Spleen (tissue), 11 donors: ENCODE results near the gene MCTP1. TPM values are rescaled to one million over a fixed set of nuclear protein-coding genes. Genes with fewer than 3 reads are reported as not detected.

Experiments used
- DNase-seq: peaks from one replicate; pipeline ENCODE4 v3.0.0-alpha.2; 2020
- H3K27ac ChIP-seq, 8 donors: fragments of 200-600 bp; sonication (generic) in 7 of 8; 1 replicate in 4 of 8; 2 replicates in 4 of 8; pipeline versions ENCODE4 v1.5.0 to v1.8.0; 2016 to 2021; ENCODE audit warnings: inconsistent platforms in 4 of 8, mild to moderate bottlenecking in 4 of 8, moderate library complexity in 1 of 8
- H3K27me3 ChIP-seq, 7 donors: fragments of 200-600 bp; sonication (generic) in 6 of 7; replicated peaks in 1 of 7; 1 replicate in 4 of 7; 2 replicates in 3 of 7; pipeline versions ENCODE4 v1.5.0 to v1.8.0; 2016 to 2021; ENCODE audit warnings: inconsistent platforms in 3 of 7, mild to moderate bottlenecking in 1 of 7
- H3K36me3 ChIP-seq, 6 donors: fragments of 200-600 bp; sonication (generic) in 5 of 6; 1 replicate in 4 of 6; 2 replicates in 2 of 6; pipeline versions ENCODE4 v1.5.0 to v1.8.0; 2016 to 2021; ENCODE audit warnings: inconsistent platforms in 2 of 6
- H3K4me1 ChIP-seq, 6 donors: fragments of 200-600 bp; sonication (generic) in 5 of 6; 1 replicate in 3 of 6; 2 replicates in 3 of 6; pipeline versions ENCODE4 v1.5.0 to v1.8.0; 2016 to 2021; ENCODE audit warnings: inconsistent platforms in 3 of 6
- H3K4me3 ChIP-seq, 8 donors: fragments of 200-600 bp; sonication (generic) in 7 of 8; 1 replicate in 4 of 8; 2 replicates in 4 of 8; pipeline versions ENCODE4 v1.5.0 to v1.8.0; 2016 to 2021; ENCODE audit warnings: inconsistent platforms in 4 of 8, mild to moderate bottlenecking in 4 of 8, moderate library complexity in 2 of 8
- H3K9me3 ChIP-seq, 8 donors: fragments of 200-600 bp; sonication (generic) in 7 of 8; 1 replicate in 4 of 8; 2 replicates in 4 of 8; pipeline versions ENCODE4 v1.5.0 to v1.8.0; 2016 to 2021; ENCODE audit warnings: inconsistent platforms in 4 of 8
- CTCF ChIP-seq, 11 experiments: fragments of 200-600 bp in 7 of 11; fragments of 450-650 bp in 4 of 11; sonication (generic) in 4 of 11; IDR thresholded peaks in 8 of 11; conservative IDR thresholded peaks in 3 of 11; 1 replicate in 7 of 11; 2 replicates in 4 of 11; pipeline versions ENCODE4 v1.4.0 to v1.8.0; 2016 to 2021; ENCODE audit warnings: antibody characterized with exemption in 11 of 11, inconsistent platforms in 4 of 11, mild to moderate bottlenecking in 1 of 11
- POLR2A ChIP-seq, 3 donors: fragments of 450-650 bp; IDR thresholded peaks; one replicate each; pipeline ENCODE4 v1.5.1; 2017; ENCODE audit warnings: antibody characterized with exemption in 3 of 3, mild to moderate bottlenecking in 1 of 3
- POLR2AphosphoS5 ChIP-seq, 3 donors: sonication (generic); formaldehyde crosslinking; IDR thresholded peaks; one replicate each; pipeline ENCODE4 v1.5.1; 2017; ENCODE audit warnings: antibody characterized with exemption in 3 of 3
- WGBS, 5 donors: extraction: QIAGEN DNeasy Blood & Tissue Kit in 3 of 5; methylation state at CpG; one replicate each; pipeline versions ENCODE4 v1.1.5 to v1.1.7; 2013 to 2018; 5-methylcytosine and 5-hydroxymethylcytosine counted together
- intact Hi-C: fragments of 100-400 bp; cut with DNase I; formaldehyde crosslinking; loops from one replicate; pipeline ENCODE4 v1.15.0; 2023; ENCODE audit warnings: low total_unique reads
- polyA plus RNA-seq, 3 donors: library from polyadenylated mRNA; stranded (reverse); fragments of 200-250 nt; gene quantifications; one replicate each; pipeline ENCODE4 v1.2.1, GENCODE V29; 2013
- total RNA-seq, 7 donors: library from RNA; depleted of rRNA in 3 of 7; stranded (reverse); fragments of >200 nt in 3 of 7; fragmentation: NEBNext Ultra II Directional in 4 of 7; extraction: Animal tissue kit (Norgen Biotek cat#: 25700) in 4 of 7; gene quantifications; one replicate each; pipeline versions ENCODE4 v1.1.0 to v1.2.1, GENCODE V29; 2016 to 2021
- donor health status: healthy with polysubstance abuse.
- donor health status: DM: no; HTN: no; CAD: no; lungs with moderate emphysema.
- donor health status: DM: no; HTN: no; CAD: no.
- donor health status: Bipolar disorder and iron deficiency.
- donor health status: healthy.
- donor health status: DM: no; HTN: no; CAD: no.
- donor health status: DM: yes; HTN: yes; CAD: no.

The MCTP1 gene
- total and polyA plus RNA-seq, 10 donors, result 1.2 to 57.2 (median 29.4) TPM

- no peak overlapping the region for H3K27ac ChIP-seq
- no peak overlapping the region for H3K4me3 ChIP-seq
- no peak for DNase-seq
- no peak for TF ChIP-seq POLR2A (IDR thresholded peaks at IDR 0.05)
- no peak for TF ChIP-seq POLR2AphosphoS5 (IDR thresholded peaks at IDR 0.05)
- TF ChIP-seq CTCF (IDR thresholded peaks at IDR 0.05 in 8 of 11, conservative IDR thresholded peaks at IDR 0.05 in 3 of 11), result no peak
- no peaks in the 10 kb centered on the region for H3K4me1 ChIP-seq
- no peaks in the 10 kb centered on the region for H3K36me3 ChIP-seq
- H3K27me3 ChIP-seq, result no peaks in the 10 kb centered on the region
- intact Hi-C loops, result no loop called here
- H3K9me3 ChIP-seq, result no peaks in the 10 kb centered on the region
These were observed 32.1 kb downstream of the MCTP1 start for GRCh38 chr5:95252801-95253200.

GRCh38 chr5:95251185-95251584 lies 33.7 kb downstream of the MCTP1 start:
- intact Hi-C loops, result no loop called here

GRCh38 chr5:95244479-95244878 lies 40.4 kb downstream of the MCTP1 start:
- intact Hi-C loops, result no loop called here
- 65 to 85% (median 81%) methylated on average over 7 to 8 of the region's 8 CpGs for WGBS, 5 donors

More at GRCh38 chr5:95251185-95251584, 33.7 kb downstream of the MCTP1 start:
- Histone ChIP-seq H3K36me3 (no peaks in the 10 kb centered on the region), H3K27ac (no peak overlapping the region), H3K9me3 (no peaks in the 10 kb centered on the region), H3K4me3 (no peak overlapping the region), H3K4me1 (no peaks in the 10 kb centered on the region), H3K27me3 (no peaks in the 10 kb centered on the region)
- no peak for TF ChIP-seq POLR2A (IDR thresholded peaks at IDR 0.05)
- TF ChIP-seq CTCF (IDR thresholded peaks at IDR 0.05 in 8 of 11, conservative IDR thresholded peaks at IDR 0.05 in 3 of 11), result no peak
- TF ChIP-seq POLR2AphosphoS5 (IDR thresholded peaks at IDR 0.05), result no peak
- no peak for DNase-seq
- WGBS, 5 donors, result 71 to 87% (median 75%) methylated on average over 3 of the region's 3 CpGs

GRCh38 chr5:95241635-95242034 lies 43.3 kb downstream of the MCTP1 start:
- Histone ChIP-seq H3K4me3 (no peak overlapping the region), H3K27me3 (peaks cover 0 to 5% (median 0%) of the 10 kb centered on the region in 7 donors), H3K36me3 (no peaks in the 10 kb centered on the region), H3K27ac (no peak overlapping the region), H3K9me3 (no peaks in the 10 kb centered on the region), H3K4me1 (no peaks in the 10 kb centered on the region)
- no peak for DNase-seq
- TF ChIP-seq CTCF (IDR thresholded peaks at IDR 0.05 in 8 of 11, conservative IDR thresholded peaks at IDR 0.05 in 3 of 11) (no peak), POLR2AphosphoS5 (IDR thresholded peaks at IDR 0.05) (no peak), POLR2A (IDR thresholded peaks at IDR 0.05) (no peak)
- intact Hi-C loops, result no loop called here
- 8 to 27% (median 19%) methylated on average over 3 of the region's 3 CpGs for WGBS, 5 donors

More at GRCh38 chr5:95244479-95244878, 40.4 kb downstream of the MCTP1 start:
- no peaks in the 10 kb centered on the region for H3K36me3 ChIP-seq
- no peak for DNase-seq
- no peak overlapping the region for H3K27ac ChIP-seq
- TF ChIP-seq POLR2A (IDR thresholded peaks at IDR 0.05) (no peak), POLR2AphosphoS5 (IDR thresholded peaks at IDR 0.05) (no peak), CTCF (IDR thresholded peaks at IDR 0.05 in 8 of 11, conservative IDR thresholded peaks at IDR 0.05 in 3 of 11) (no peak)
- peaks cover 0 to 5% (median 0%) of the 10 kb centered on the region in 7 donors for H3K27me3 ChIP-seq
- no peaks in the 10 kb centered on the region for H3K4me1 ChIP-seq
- H3K9me3 ChIP-seq, result no peaks in the 10 kb centered on the region
- H3K4me3 ChIP-seq, result no peak overlapping the region
